HFF-Myc (cell line): ENCODE data around the gene RERE.

Experiments used
- DNase-seq: peaks from one replicate; pipeline ENCODE4 v3.0.0-alpha.2; 2011; ENCODE audit warnings: low read depth; ENCODE audit errors: extremely low read depth
- H3K4me3 ChIP-seq: replicated peaks from 2 replicates; pipeline ENCODE4 v1.5.1; 2011; ENCODE audit warnings: low read depth, mild to moderate bottlenecking, control low read depth, low read length
- CTCF ChIP-seq: IDR thresholded peaks from 2 replicates; pipeline ENCODE4 v1.5.1; 2012; ENCODE audit warnings: mild to moderate bottlenecking, low read depth, low read length, control low read depth; ENCODE audit errors: missing control alignments

The RERE gene

GRCh38 chr1:8670371-8670818 is 147.0 kb downstream of the RERE start:
- H3K4me3 ChIP-seq = no peak overlapping the region
- DNase-seq = no peak
- TF ChIP-seq CTCF = no peak

- no peak overlapping the region for H3K4me3 ChIP-seq
- TF ChIP-seq CTCF = no peak
Observed at GRCh38 chr1:8669606-8670335, 147.7 kb downstream of the RERE start.

GRCh38 chr1:8667869-8668594 is 149.4 kb downstream of the RERE start:
- no peak for TF ChIP-seq CTCF
- DNase-seq = no peak
- H3K4me3 ChIP-seq = no peak overlapping the region

More at GRCh38 chr1:8669606-8670335, 147.7 kb downstream of the RERE start:
- DNase-seq = no peak

- H3K4me3 ChIP-seq = no peak overlapping the region
- no peak for DNase-seq
Observed at GRCh38 chr1:8666389-8667167, 150.9 kb downstream of the RERE start.

GRCh38 chr1:8665833-8666232 is 151.6 kb downstream of the RERE start:
- no peak for DNase-seq
- TF ChIP-seq CTCF = no peak

More at GRCh38 chr1:8666389-8667167, 150.9 kb downstream of the RERE start:
- TF ChIP-seq CTCF = no peak

GRCh38 chr1:8664887-8665286 is 152.6 kb downstream of the RERE start:
- DNase-seq = no peak
- H3K4me3 ChIP-seq = no peak overlapping the region
- no peak for TF ChIP-seq CTCF

More at GRCh38 chr1:8665833-8666232, 151.6 kb downstream of the RERE start:
- H3K4me3 ChIP-seq = no peak overlapping the region
